K562 (cell line): Measurements from ENCODE around the gene AP1B1. TPM values are rescaled to one million over a fixed set of nuclear protein-coding genes. Genes with fewer than 3 reads are reported as not detected.

ENCODE experiments used
- ATAC-seq: fragments of 200-7000 bp; cut with Tn5 transposase; 3 replicates; pipeline ENCODE4 v1.9.1; 2020; ENCODE audit warnings: moderate library complexity
- BruUV-seq: library from RNA; stranded (reverse); fragments of 400-500 nt; replicated peaks from 2 replicates; lab custom pipeline; 2021; lab: Mats Ljungman, UMichigan
- CTCF ChIA-PET: fragments of 300-600 bp; formaldehyde crosslinking; extraction: SDS; loops from one replicate; lab custom pipeline; 2021; ENCODE audit warnings: low intra/inter-chr PET ratio; lab: Yijun Ruan, JAX
- POLR2A ChIA-PET: fragments of 300-600, 350-650 bp; sonication (Branson Sonifier 250); formaldehyde crosslinking; extraction: SDS; loops from one replicate; lab custom pipeline; 2021; ENCODE audit warnings: antibody characterized with exemption, inconsistent platforms; lab: Yijun Ruan, JAX
- DNase-seq, 4 experiments: peaks; one replicate each; pipeline versions ENCODE4 v3.0.0 to v3.0.0-alpha.2; 2011 to 2018; ENCODE audit warnings: low spot score in 3 of 4, mixed read lengths in 3 of 4; ENCODE audit errors: extremely low read depth in 1 of 4
- FAIRE-seq: peaks from 2 replicates; lab custom pipeline; 2011; peaks lifted over from hg19 to GRCh38; lab: Jason Lieb, UNC
- H2AFZ ChIP-seq: 2 replicates; pipeline ENCODE4 v1.6.0; 2011; ENCODE audit warnings: low read depth, low read length, control low read depth, inconsistent platforms
- H3K27ac ChIP-seq: fragments of 200-600 bp; 3 replicates; pipeline ENCODE4 v1.8.0; 2011; ENCODE audit warnings: low read depth, mild to moderate bottlenecking, control low read depth, inconsistent platforms, low read length, moderate library complexity, mixed read lengths; ENCODE audit errors: extremely low read depth
- H3K27me3 ChIP-seq, 2 experiments: fragments of 300-600 bp in 1 of 2; 2 replicates in 1 of 2; 3 replicates in 1 of 2; pipeline versions ENCODE4 v1.6.0 to v1.8.0; 2011; ENCODE audit warnings: inconsistent platforms in 2 of 2, low read length in 2 of 2, mild to moderate bottlenecking in 1 of 2, mixed read lengths in 1 of 2, moderate library complexity in 1 of 2; ENCODE audit not compliant: control insufficient read depth in 2 of 2, insufficient read depth in 2 of 2
- H3K36me3 ChIP-seq: fragments of 300-600 bp; 3 replicates; pipeline ENCODE4 v1.8.0; 2011; ENCODE audit warnings: mild to moderate bottlenecking, low read length, inconsistent platforms; ENCODE audit not compliant: control insufficient read depth, insufficient read depth
- H3K4me1 ChIP-seq, 2 experiments: fragments of 200-600 bp in 1 of 2; replicated peaks in 1 of 2; 2 replicates in 1 of 2; 3 replicates in 1 of 2; pipeline versions ENCODE4 v1.5.1 to v1.8.0; 2011; ENCODE audit warnings: inconsistent platforms in 2 of 2, low read length in 2 of 2, mild to moderate bottlenecking in 1 of 2, mixed read lengths in 1 of 2, moderate library complexity in 1 of 2; ENCODE audit not compliant: control insufficient read depth in 2 of 2, insufficient read depth in 2 of 2
- H3K4me2 ChIP-seq: 2 replicates; pipeline ENCODE4 v1.6.1; 2011; ENCODE audit warnings: low read length, control low read depth, inconsistent platforms, mixed read lengths; ENCODE audit not compliant: insufficient read depth
- H3K4me3 ChIP-seq: fragments of 200-600 bp; sonication (generic), shearing (Covaris generic); 2 replicates; pipeline ENCODE4 v1.5.1; 2016; ENCODE audit warnings: control low read depth, inconsistent platforms
- H3K79me2 ChIP-seq: fragments of 200-600 bp; 3 replicates; pipeline ENCODE4 v1.8.0; 2011; ENCODE audit warnings: low read length, inconsistent platforms; ENCODE audit not compliant: control insufficient read depth, insufficient read depth
- H3K9ac ChIP-seq, 2 experiments: 2 replicates each; pipeline versions ENCODE4 v1.6.0 to v1.6.1; 2011; ENCODE audit warnings: low read depth in 2 of 2, low read length in 2 of 2, control low read depth in 1 of 2, inconsistent platforms in 1 of 2, mild to moderate bottlenecking in 1 of 2, mixed read lengths in 1 of 2; ENCODE audit not compliant: insufficient read depth in 1 of 2
- H3K9me1 ChIP-seq: one replicate; pipeline ENCODE4 v1.6.0; 2011; ENCODE audit warnings: inconsistent platforms, mild to moderate bottlenecking, low read length, moderate library complexity; ENCODE audit not compliant: control insufficient read depth, insufficient read depth
- H3K9me3 ChIP-seq: replicated peaks from 2 replicates; pipeline ENCODE4 v1.5.1; 2011; ENCODE audit warnings: low read depth, low read length, inconsistent platforms; ENCODE audit not compliant: control insufficient read depth, insufficient read depth
- H4K20me1 ChIP-seq: replicated peaks from 2 replicates; pipeline ENCODE4 v1.6.1; 2011; ENCODE audit warnings: low read length, inconsistent platforms, mixed read lengths; ENCODE audit not compliant: control insufficient read depth, insufficient read depth
- REST ChIP-seq, 2 experiments: fragments of 450-650 bp; formaldehyde crosslinking in 1 of 2; IDR thresholded peaks; 2 replicates each; pipeline versions ENCODE4 v1.4.0 to v1.6.1; 2014 to 2020; ENCODE audit warnings: mild to moderate bottlenecking in 2 of 2, borderline replicate concordance in 1 of 2, low read depth in 1 of 2
- TOE1 ChIP-seq, 2 experiments: fragments of 450-650 bp in 1 of 2; sonication (generic) in 1 of 2; formaldehyde crosslinking in 1 of 2; IDR thresholded peaks; 2 replicates each; pipeline versions ENCODE4 v1.7.1 to v1.8.0; 2016 to 2022; ENCODE audit warnings: borderline replicate concordance in 2 of 2, mild to moderate bottlenecking in 2 of 2, antibody characterized with exemption in 1 of 2, inconsistent platforms in 1 of 2, low read depth in 1 of 2, missing genetic modification reagents in 1 of 2, moderate library complexity in 1 of 2
- whole genome bisulfite sequencing: fragments of 100-300 bp; shearing (Covaris generic); methylation state at CpG from one replicate; pipeline ENCODE4 v1.1.6; 2016; ENCODE audit warnings: low coverage, mixed read lengths; ENCODE audit not compliant: insufficient coverage; ENCODE audit errors: missing lambda C conversion rate; 5-methylcytosine and 5-hydroxymethylcytosine counted together
- in situ Hi-C: fragments of 300-500 bp; cut with MboI; formaldehyde crosslinking; loops from 4 replicates; pipeline ENCODE4 v1.15.0; 2018; ENCODE audit warnings: inconsistent platforms, mixed read lengths
- intact Hi-C: fragments of 100-400 bp; cut with micrococcal nuclease; formaldehyde crosslinking; loops from 2 replicates; pipeline ENCODE4 v1.14.2; 2022
- polyA plus RNA-seq, 8 experiments: library from polyadenylated mRNA; depleted of rRNA in 4 of 8; stranded (reverse) in 5 of 8; unstranded in 3 of 8; fragments of >200 nt; fragmentation: Nextera tagmentation in 2 of 8; fragmentation: Illumina TruSeq in 1 of 8; extraction: Ambion mirVana in 2 of 8; extraction: Trizol in 1 of 8; gene quantifications; 2 replicates each; pipeline versions ENCODE4 v1.2.1 to v1.2.3, GENCODE V29; 2011 to 2014; ENCODE audit warnings: inconsistent platforms in 1 of 8, missing spikeins in 1 of 8
- total RNA-seq, 7 experiments: library from RNA; depleted of rRNA in 6 of 7; stranded (reverse); fragments of >200 nt in 6 of 7; fragmentation: Illumina TruSeq in 2 of 7; extraction: Trizol in 2 of 7; gene quantifications; 2 replicates each; pipeline versions ENCODE4 v1.2.1 to v1.2.3, GENCODE V29; 2011 to 2021; ENCODE audit warnings: low replicate concordance in 1 of 7

The AP1B1 gene
- total and polyA plus RNA-seq, 9 of the 15 experiments (the other 6 are each of a cell fraction or from before 2014, with no cell fraction given) = 1.2 to 60.9 (median 30.1) TPM

- ChIA-PET CTCF (no interaction called here), POLR2A (interaction anchor here (0.6 to 0.8 kb wide), 2 partner anchors 9 to 12 kb away, joined by 3 read pairs; partner anchors contain the start of gene GAS2L1)
- intact Hi-C loops (no loop called here), in situ Hi-C loops (no loop called here)
- Histone ChIP-seq H2AFZ (no peak overlapping the region), H3K9ac (peak overlapping the region in 1 of 2 experiments; percentile 64; a peak in 2 of 4 replicates), H3K27ac (no peak overlapping the region), H4K20me1 (no peaks in the 10 kb centered on the region), H3K79me2 (no peaks in the 10 kb centered on the region), H3K27me3 (no peaks in the 10 kb centered on the region), H3K4me2 (no peak overlapping the region), H3K36me3 (no peaks in the 10 kb centered on the region), H3K4me3 (no peak overlapping the region), H3K9me3 (no peaks in the 10 kb centered on the region), H3K9me1 (no peaks in the 10 kb centered on the region), H3K4me1 (peaks cover 0 to 27% of the 10 kb centered on the region in 2 experiments; a peak in 2 of 5 replicates)
- DNase-seq (no peak), ATAC-seq (no peak), FAIRE-seq (no peak)
- no TSS peak for BruUV-seq
- TF ChIP-seq REST (IDR thresholded peaks at IDR 0.05; ENCODE audit: borderline replicate concordance) (no peak), REST (CRISPR knock-in tag; IDR thresholded peaks at IDR 0.05; ENCODE audit: low read depth) (no peak), TOE1 (IDR thresholded peaks at IDR 0.05; ENCODE audit: borderline replicate concordance) (no peak), TOE1 (CRISPR knock-in tag; IDR thresholded peaks at IDR 0.05; ENCODE audit: borderline replicate concordance, low read depth) (no peak)
- 62% methylated on average over 16 of the region's 18 CpGs for WGBS
These were observed 70.4 kb downstream of the AP1B1 start for GRCh38 chr22:29317827-29318454.
